ENCODE results near the gene CLASRP.

The CLASRP gene

DNA sequence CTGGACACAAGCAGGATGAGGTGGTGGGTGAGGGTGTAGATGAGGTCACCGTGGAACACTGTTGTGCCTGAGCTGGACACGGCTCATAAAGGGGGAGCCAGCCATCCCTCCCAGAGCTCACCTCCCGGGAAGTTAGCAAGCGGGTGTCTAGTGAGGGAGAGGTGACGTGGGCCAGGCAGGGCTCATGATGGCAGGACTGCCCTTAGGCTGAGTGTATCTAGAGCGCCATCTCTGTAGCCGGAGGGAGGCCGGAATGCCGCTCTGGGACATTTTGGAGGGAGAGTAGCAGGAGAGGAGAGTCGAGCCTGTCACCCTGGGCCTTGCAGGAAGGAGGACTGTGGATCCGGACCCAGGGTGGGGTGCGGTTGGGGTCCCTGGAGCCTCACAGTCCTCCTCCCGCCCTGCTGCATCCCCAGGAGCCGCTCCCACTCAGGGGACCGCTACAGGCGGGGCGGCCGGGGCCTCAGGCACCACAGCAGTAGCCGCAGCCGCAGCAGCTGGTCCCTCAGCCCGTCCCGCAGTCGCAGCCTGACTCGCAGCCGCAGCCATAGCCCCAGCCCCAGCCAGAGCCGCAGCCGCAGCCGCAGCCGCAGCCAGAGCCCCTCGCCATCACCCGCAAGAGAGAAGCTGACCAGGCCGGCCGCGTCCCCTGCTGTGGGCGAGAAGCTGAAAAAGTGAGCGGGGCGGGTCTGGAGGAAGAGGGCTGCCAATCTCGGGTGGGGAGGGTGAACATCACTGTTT, 28.2 kb downstream of the CLASRP start:
- DNase-seq (ENCODE audit: low spot score): no peak
- TF ChIP-seq, protein P1, sequence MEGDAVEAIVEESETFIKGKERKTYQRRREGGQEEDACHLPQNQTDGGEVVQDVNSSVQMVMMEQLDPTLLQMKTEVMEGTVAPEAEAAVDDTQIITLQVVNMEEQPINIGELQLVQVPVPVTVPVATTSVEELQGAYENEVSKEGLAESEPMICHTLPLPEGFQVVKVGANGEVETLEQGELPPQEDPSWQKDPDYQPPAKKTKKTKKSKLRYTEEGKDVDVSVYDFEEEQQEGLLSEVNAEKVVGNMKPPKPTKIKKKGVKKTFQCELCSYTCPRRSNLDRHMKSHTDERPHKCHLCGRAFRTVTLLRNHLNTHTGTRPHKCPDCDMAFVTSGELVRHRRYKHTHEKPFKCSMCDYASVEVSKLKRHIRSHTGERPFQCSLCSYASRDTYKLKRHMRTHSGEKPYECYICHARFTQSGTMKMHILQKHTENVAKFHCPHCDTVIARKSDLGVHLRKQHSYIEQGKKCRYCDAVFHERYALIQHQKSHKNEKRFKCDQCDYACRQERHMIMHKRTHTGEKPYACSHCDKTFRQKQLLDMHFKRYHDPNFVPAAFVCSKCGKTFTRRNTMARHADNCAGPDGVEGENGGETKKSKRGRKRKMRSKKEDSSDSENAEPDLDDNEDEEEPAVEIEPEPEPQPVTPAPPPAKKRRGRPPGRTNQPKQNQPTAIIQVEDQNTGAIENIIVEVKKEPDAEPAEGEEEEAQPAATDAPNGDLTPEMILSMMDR (IDR thresholded peaks at IDR 0.05; ENCODE audit: extremely low read depth, missing control alignments): no peak

- TF ChIP-seq, protein P1 (IDR thresholded peaks at IDR 0.05; ENCODE audit: extremely low read depth, missing control alignments): no peak
- no peak for DNase-seq (ENCODE audit: low spot score)
These were observed 29.2 kb downstream of the CLASRP start for GRCh38 chr19:45068041-45068440.

GRCh38 chr19:45069056-45069455, 30.2 kb downstream of the CLASRP start:
- no peak for DNase-seq (ENCODE audit: low spot score)
- TF ChIP-seq, protein P1 (IDR thresholded peaks at IDR 0.05; ENCODE audit: extremely low read depth, missing control alignments): no peak

GRCh38 chr19:45070214-45070613, 31.4 kb downstream of the CLASRP start:
- TF ChIP-seq, protein P1 (IDR thresholded peaks at IDR 0.05; ENCODE audit: extremely low read depth, missing control alignments): no peak
- DNase-seq (ENCODE audit: low spot score): no peak

DNA sequence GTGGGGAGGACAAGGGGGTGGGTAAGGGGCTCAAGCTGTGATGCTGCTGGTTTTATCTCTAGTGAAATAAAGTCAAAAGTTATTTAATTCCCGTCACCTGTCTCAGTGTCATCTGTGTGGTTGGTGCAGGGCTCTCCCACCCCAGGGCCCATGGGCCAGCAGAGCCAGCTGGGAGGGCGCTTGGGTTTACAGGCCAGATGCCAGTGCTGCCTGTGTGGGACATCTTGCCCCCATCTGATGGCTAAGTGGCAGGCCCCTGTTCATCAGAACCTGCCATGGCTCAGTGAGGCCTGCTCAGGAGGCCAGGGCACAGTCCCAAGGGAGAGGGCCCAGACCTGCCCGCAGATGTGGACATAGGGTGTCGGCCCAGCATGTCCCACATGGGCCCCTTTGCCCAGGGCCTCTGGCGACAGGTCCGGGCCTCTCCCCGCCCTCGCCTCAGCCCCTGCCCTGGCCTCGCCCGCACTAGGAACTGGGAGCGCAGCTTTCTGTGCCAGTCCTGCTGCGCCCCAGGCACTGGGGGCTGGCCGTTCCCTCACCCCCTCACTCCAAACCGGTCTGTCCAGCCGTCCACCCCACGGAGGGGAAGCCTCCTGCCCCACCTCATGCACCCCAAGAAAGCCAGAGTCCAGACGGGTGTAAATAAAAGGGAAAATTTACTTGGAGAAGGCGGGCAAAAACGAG, 32.2 kb downstream of the CLASRP start:
- TF ChIP-seq, protein P1 (IDR thresholded peaks at IDR 0.05; ENCODE audit: extremely low read depth, missing control alignments): no peak
- no peak for DNase-seq (ENCODE audit: low spot score)

DNA sequence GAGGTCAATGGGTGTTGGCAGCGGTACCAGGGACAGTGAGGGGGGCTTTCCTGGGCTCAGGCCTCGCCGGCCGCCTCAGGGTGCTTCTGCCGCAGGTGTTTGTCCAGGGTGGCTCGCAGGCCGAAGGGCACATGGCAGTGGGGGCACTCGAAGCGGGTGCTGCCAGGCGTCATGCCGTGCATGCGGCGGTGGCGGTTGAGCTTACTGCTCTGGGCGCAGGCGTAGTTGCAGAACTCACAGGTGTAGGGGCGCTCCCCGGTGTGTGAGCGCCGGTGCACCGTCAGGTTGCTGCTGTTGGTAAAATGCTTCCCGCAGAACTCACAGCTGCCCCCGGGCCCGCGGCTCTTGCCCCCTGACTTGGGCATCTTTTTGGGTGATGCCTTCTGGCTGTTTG, 32.7 kb downstream of the CLASRP start:
- TF ChIP-seq, protein P1 (IDR thresholded peaks at IDR 0.05; ENCODE audit: extremely low read depth, missing control alignments): no peak
- no peak for DNase-seq (ENCODE audit: low spot score)

DNA sequence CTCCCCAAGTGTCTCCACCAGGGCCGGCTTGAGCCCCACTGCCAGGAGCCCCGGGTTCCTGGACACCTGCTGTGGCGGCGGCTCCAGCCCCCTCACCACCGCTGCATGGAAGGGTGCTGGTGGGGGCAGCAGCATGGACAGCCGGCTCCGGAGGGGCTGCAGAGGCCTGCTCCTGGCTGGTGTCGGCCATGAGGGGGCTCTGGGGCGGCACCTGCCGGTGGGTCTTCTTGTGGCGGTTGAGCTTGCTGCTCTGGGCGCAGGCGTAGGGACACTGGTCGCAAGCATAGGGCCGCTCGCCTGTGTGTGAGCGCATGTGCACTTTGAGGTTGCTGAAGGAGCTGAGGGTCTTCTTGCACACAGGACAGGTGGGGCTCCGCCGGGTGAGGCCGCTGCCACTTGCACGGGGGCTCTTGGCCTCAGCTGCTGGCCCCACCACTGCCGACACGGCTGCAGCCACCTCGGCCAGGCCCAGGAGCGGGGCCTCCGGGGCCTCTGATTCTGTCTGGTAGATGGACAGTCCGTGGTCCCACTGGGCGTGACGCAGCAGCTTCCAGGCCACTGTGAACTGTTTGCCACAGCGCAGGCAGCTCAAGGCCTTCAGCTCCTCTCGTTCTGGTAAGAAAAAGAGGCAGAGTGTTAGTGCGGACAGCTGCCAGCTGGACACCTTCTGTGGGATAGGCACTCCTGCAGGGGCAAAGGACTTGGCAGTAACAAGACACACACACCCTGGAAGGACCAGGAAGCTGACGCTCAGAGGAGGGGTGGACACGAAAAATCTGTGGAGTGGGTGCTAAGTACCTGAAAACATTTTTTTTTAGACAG, 33.3 kb downstream of the CLASRP start:
- DNase-seq (ENCODE audit: low spot score): no peak

More for the DNA sequence above, 33.3 kb downstream of the CLASRP start:
- TF ChIP-seq, protein P1 (IDR thresholded peaks at IDR 0.05; ENCODE audit: extremely low read depth, missing control alignments): no peak
